ENCODE results near the gene NPTX2. TPM values are rescaled to one million over a fixed set of nuclear protein-coding genes. Genes with fewer than 3 reads are reported as not detected.

Gene NPTX2
- total and polyA plus RNA-seq, 10 of the 15 experiments (the other 5 are each of a cell fraction or from before 2014, with no cell fraction given) = 0.04 TPM; not detected in 9

DNA sequence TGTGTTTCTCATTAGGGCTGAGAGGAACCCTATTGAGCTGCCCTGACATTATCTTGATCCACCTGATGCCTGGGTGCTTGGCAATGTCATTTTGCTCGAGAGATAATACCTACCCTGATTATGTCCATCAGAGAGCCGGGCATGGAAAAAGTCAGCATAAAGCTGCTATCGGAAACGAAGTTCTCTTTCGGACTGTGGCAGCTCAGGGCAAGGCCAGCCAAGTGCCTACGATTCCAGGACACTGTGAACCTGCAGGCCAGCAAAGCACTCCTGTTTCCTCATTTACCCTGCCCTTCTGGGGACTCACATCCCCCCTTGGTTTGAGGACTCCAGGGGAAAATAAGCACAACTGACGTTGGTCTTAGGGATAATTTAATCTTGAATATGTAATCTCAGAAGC, 25.2 kb upstream of the NPTX2 start (continued):
- TF ChIP-seq, protein P1, sequence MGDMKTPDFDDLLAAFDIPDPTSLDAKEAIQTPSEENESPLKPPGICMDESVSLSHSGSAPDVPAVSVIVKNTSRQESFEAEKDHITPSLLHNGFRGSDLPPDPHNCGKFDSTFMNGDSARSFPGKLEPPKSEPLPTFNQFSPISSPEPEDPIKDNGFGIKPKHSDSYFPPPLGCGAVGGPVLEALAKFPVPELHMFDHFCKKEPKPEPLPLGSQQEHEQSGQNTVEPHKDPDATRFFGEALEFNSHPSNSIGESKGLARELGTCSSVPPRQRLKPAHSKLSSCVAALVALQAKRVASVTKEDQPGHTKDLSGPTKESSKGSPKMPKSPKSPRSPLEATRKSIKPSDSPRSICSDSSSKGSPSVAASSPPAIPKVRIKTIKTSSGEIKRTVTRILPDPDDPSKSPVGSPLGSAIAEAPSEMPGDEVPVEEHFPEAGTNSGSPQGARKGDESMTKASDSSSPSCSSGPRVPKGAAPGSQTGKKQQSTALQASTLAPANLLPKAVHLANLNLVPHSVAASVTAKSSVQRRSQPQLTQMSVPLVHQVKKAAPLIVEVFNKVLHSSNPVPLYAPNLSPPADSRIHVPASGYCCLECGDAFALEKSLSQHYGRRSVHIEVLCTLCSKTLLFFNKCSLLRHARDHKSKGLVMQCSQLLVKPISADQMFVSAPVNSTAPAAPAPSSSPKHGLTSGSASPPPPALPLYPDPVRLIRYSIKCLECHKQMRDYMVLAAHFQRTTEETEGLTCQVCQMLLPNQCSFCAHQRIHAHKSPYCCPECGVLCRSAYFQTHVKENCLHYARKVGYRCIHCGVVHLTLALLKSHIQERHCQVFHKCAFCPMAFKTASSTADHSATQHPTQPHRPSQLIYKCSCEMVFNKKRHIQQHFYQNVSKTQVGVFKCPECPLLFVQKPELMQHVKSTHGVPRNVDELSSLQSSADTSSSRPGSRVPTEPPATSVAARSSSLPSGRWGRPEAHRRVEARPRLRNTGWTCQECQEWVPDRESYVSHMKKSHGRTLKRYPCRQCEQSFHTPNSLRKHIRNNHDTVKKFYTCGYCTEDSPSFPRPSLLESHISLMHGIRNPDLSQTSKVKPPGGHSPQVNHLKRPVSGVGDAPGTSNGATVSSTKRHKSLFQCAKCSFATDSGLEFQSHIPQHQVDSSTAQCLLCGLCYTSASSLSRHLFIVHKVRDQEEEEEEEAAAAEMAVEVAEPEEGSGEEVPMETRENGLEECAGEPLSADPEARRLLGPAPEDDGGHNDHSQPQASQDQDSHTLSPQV (IDR thresholded peaks at IDR 0.05) = no peak
- TF ChIP-seq NBN (IDR thresholded peaks at IDR 0.05) = no peak
- TF ChIP-seq BMI1 (IDR thresholded peaks at IDR 0.05; ENCODE audit: borderline replicate concordance) = no peak
- TF ChIP-seq HDAC6 (IDR thresholded peaks at IDR 0.05; ENCODE audit: unreplicated experiment) = no peak
- TF ChIP-seq RB1 (IDR thresholded peaks at IDR 0.05; ENCODE audit: borderline replicate concordance) = no peak
- TF ChIP-seq RUNX3 (IDR thresholded peaks at IDR 0.05; ENCODE audit: low read length) = no peak
- TF ChIP-seq, protein P2, sequence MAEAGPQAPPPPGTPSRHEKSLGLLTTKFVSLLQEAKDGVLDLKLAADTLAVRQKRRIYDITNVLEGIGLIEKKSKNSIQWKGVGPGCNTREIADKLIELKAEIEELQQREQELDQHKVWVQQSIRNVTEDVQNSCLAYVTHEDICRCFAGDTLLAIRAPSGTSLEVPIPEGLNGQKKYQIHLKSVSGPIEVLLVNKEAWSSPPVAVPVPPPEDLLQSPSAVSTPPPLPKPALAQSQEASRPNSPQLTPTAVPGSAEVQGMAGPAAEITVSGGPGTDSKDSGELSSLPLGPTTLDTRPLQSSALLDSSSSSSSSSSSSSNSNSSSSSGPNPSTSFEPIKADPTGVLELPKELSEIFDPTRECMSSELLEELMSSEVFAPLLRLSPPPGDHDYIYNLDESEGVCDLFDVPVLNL (IDR thresholded peaks at IDR 0.05; ENCODE audit: low read depth, low read length) = no peak
- TF ChIP-seq DPF2 (IDR thresholded peaks at IDR 0.05) = no peak
- no peak for TF ChIP-seq NFYB (IDR thresholded peaks at IDR 0.05; ENCODE audit: insufficient read depth, low read depth, low read length)
- TF ChIP-seq ASH2L (IDR thresholded peaks at IDR 0.05; ENCODE audit: borderline replicate concordance, low read depth) = no peak
- no peak for TF ChIP-seq USF2 (IDR thresholded peaks at IDR 0.05; ENCODE audit: borderline replicate concordance, low read depth, low read length)
- TF ChIP-seq POU2F2 (IDR thresholded peaks at IDR 0.05; ENCODE audit: borderline replicate concordance, low read depth, low read length) = no peak
- no peak for TF ChIP-seq IKZF2 (IDR thresholded peaks at IDR 0.05)
- no peak for TF ChIP-seq MLLT1 (IDR thresholded peaks at IDR 0.05)
- no peak for TF ChIP-seq SKIL (IDR thresholded peaks at IDR 0.05; ENCODE audit: low read depth, poor library complexity, severe bottlenecking)
